Effector CD8-positive, alpha-beta T cell (primary cell): ENCODE measurements around the gene NAT8L.
"Not testable (repeated sequence)": the region's sequence is repeated elsewhere in the genome, so short reads cannot be mapped to it uniquely, and the experiment has no call there.

Experiments
- DNase-seq: peaks from one replicate; lab custom pipeline; 2025; lab: John Stamatoyannopoulos, UW
- total RNA-seq, 4 experiments: gene quantifications; one replicate each; lab custom pipeline; 2026; lab: John Stamatoyannopoulos, UW

The NAT8L gene
- 0 to 0.49 (median 0.09) reads per million in 4 experiments for total RNA-seq

GRCh38 chr4:2059046-2059725 lies at the start of gene NAT8L:
Gene NAT8L (plus strand): TSS chr4:2059327. CDS start chr4:2059512, 185 bp downstream.
- no peak for DNase-seq

- DNase-seq = peak; percentile 33
These were observed 49.4 kb upstream of the NAT8L start for GRCh38 chr4:2009651-2010233.

- DNase-seq = no peak
These were observed 47.5 kb upstream of the NAT8L start for GRCh38 chr4:2011583-2011982.

GRCh38 chr4:2015008-2015407 lies 44.1 kb upstream of the NAT8L start:
- no peak for DNase-seq

- not testable (repeated sequence) for DNase-seq
These were observed 37.6 kb upstream of the NAT8L start for GRCh38 chr4:2021358-2022018.

GRCh38 chr4:2024683-2025082 lies 34.4 kb upstream of the NAT8L start:
- DNase-seq = no peak

GRCh38 chr4:2025817-2026216 lies 33.3 kb upstream of the NAT8L start:
- no peak for DNase-seq

GRCh38 chr4:2027120-2027519 lies 32.0 kb upstream of the NAT8L start:
- not testable (repeated sequence) for DNase-seq

GRCh38 chr4:2031161-2031560 lies 28.0 kb upstream of the NAT8L start:
- DNase-seq = not testable (repeated sequence)

- DNase-seq = no peak
These were observed 22.8 kb upstream of the NAT8L start for GRCh38 chr4:2036327-2036726.

- no peak for DNase-seq
These were observed 22.3 kb upstream of the NAT8L start for GRCh38 chr4:2036866-2037265.

GRCh38 chr4:2040391-2041238 lies 18.5 kb upstream of the NAT8L start:
- DNase-seq = no peak

GRCh38 chr4:2041239-2042130 lies 17.6 kb upstream of the NAT8L start:
- DNase-seq = peak; percentile 61

- DNase-seq = peak; percentile 22
These were observed 16.8 kb upstream of the NAT8L start for GRCh38 chr4:2042204-2042946.

GRCh38 chr4:2042947-2043395 lies 16.2 kb upstream of the NAT8L start:
- DNase-seq = no peak

GRCh38 chr4:2043396-2044118 lies 15.6 kb upstream of the NAT8L start:
- DNase-seq = no peak

GRCh38 chr4:2044119-2044485 lies 15.0 kb upstream of the NAT8L start:
- no peak for DNase-seq

GRCh38 chr4:2044542-2045517 lies 14.3 kb upstream of the NAT8L start:
- no peak for DNase-seq
